Calu3 (cell line): ENCODE results near the gene PDZD7. TPM values are rescaled to one million over a fixed set of nuclear protein-coding genes. Genes with fewer than 3 reads are reported as not detected.

Experiments
- BruUV-seq: library from RNA; stranded (reverse); fragments of 400-500 nt; replicated peaks from 2 replicates; lab custom pipeline; 2021; lab: Mats Ljungman, UMichigan
- CTCF ChIA-PET: fragments of 300-600 bp; sonication (Branson Sonifier 250); formaldehyde crosslinking; loops from one replicate; lab custom pipeline; 2022; ENCODE audit warnings: antibody characterized with exemption; lab: Charles Lee
- DNase-seq: peaks from one replicate; pipeline ENCODE4 v3.0.0; 2022
- H3K27ac Mint-ChIP-seq: one replicate; pipeline ENCODE4 v1.8.0; 2022; ENCODE audit warnings: mixed read lengths; ENCODE audit not compliant: unreplicated experiment
- H3K27me3 Mint-ChIP-seq: one replicate; pipeline ENCODE4 v1.8.0; 2022; ENCODE audit warnings: mixed read lengths; ENCODE audit not compliant: unreplicated experiment
- H3K36me3 Mint-ChIP-seq: one replicate; pipeline ENCODE4 v1.8.0; 2022; ENCODE audit warnings: mild to moderate bottlenecking, moderate library complexity, mixed read lengths; ENCODE audit not compliant: insufficient read depth, unreplicated experiment
- H3K4me1 Mint-ChIP-seq: one replicate; pipeline ENCODE4 v1.8.0; 2022; ENCODE audit warnings: mild to moderate bottlenecking, low read depth, mixed read lengths; ENCODE audit not compliant: unreplicated experiment
- H3K4me3 Mint-ChIP-seq: one replicate; pipeline ENCODE4 v1.8.0; 2022; ENCODE audit warnings: mild to moderate bottlenecking, low read depth, moderate library complexity, mixed read lengths; ENCODE audit not compliant: unreplicated experiment
- H3K9me3 Mint-ChIP-seq: one replicate; pipeline ENCODE4 v1.8.0; 2022; ENCODE audit warnings: low read depth, mixed read lengths; ENCODE audit not compliant: unreplicated experiment
- intact Hi-C: fragments of 100-400 bp; cut with micrococcal nuclease; formaldehyde crosslinking; loops from one replicate; pipeline ENCODE4 v1.10.0; 2022; ENCODE audit not compliant: unreplicated experiment
- total RNA-seq: library from RNA; stranded (reverse); gene quantifications from 2 replicates; pipeline ENCODE4 v1.2.3, GENCODE V29; 2022
- TF ChIP-seq, protein P1 (sequence below): fragments of 200-600 bp; IDR thresholded peaks from one replicate; pipeline ENCODE4 v1.8.0; 2022; ENCODE audit warnings: antibody characterized with exemption; ENCODE audit not compliant: unreplicated experiment

The PDZD7 gene
- total RNA-seq, 1 experiment from 2014 or later, result 1.3 TPM

DNA sequence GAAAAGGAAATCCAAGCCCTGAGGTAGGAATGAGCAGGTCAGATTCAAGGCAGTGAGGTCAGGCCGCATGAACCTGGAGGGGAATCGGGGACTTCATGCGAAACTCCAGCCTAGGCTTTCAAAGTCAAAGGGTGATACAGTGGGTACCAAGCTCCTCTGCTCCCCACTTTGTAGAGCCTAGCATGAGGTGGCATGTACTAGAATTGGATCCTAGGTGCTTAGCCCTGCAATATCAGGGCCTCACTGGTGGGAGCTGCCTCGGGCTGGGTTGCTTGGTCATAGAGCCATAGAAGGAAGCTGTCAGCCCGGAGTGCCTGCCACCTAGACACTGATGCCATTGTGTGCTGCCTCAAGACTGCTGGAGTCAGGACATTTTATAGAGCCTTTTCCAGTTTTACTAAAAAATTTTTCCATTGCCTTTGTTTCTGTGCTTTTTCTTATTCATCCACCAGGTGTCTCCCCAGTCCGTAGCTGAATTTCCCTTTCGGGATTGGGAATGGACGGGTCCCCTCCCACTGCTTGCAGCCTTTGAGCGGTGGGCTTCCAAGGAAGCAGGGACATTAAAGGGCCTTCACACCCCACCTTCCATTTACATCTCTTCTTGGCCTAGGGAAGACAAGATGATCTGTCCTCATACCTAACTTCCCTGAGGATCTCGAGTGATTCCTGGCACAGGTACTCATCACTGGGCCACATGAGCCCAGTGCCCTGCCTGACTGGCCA is 36.8 kb downstream of the PDZD7 start:
- CTCF ChIA-PET, result no interaction called here
- Mint-ChIP-seq H3K36me3 (peaks cover 55% of the 10 kb centered on the region), H3K27me3 (no peaks in the 10 kb centered on the region), H3K4me1 (peaks cover 14% of the 10 kb centered on the region), H3K27ac (no peak overlapping the region), H3K4me3 (no peak overlapping the region), H3K9me3 (no peaks in the 10 kb centered on the region)
- TF ChIP-seq, protein P1, sequence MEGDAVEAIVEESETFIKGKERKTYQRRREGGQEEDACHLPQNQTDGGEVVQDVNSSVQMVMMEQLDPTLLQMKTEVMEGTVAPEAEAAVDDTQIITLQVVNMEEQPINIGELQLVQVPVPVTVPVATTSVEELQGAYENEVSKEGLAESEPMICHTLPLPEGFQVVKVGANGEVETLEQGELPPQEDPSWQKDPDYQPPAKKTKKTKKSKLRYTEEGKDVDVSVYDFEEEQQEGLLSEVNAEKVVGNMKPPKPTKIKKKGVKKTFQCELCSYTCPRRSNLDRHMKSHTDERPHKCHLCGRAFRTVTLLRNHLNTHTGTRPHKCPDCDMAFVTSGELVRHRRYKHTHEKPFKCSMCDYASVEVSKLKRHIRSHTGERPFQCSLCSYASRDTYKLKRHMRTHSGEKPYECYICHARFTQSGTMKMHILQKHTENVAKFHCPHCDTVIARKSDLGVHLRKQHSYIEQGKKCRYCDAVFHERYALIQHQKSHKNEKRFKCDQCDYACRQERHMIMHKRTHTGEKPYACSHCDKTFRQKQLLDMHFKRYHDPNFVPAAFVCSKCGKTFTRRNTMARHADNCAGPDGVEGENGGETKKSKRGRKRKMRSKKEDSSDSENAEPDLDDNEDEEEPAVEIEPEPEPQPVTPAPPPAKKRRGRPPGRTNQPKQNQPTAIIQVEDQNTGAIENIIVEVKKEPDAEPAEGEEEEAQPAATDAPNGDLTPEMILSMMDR, result peak; percentile 37
- no TSS peak for BruUV-seq
- intact Hi-C loops, result no loop called here
- no peak for DNase-seq

DNA sequence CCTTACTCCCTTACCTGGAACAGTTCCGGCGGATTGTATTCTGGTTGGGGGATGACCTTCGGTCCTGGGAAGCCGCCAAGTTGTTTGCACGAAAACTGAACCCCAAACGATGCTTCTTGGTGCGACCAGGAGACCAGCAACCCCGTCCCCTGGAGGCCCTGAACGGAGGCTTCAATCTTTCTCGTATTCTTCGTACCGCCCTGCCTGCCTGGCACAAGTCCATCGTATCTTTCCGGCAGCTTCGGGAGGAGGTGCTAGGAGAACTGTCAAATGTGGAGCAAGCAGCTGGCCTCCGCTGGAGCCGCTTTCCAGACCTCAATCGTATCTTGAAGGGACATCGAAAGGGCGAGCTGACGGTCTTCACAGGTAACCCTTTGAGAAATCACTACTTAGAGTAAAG is 41.8 kb downstream of the PDZD7 start:
- intact Hi-C loops, result no loop called here
- CTCF ChIA-PET, result no interaction called here
- BruUV-seq, result no TSS peak
- no peak for DNase-seq
- H3K4me1 Mint-ChIP-seq, result no peaks in the 10 kb centered on the region
- no peaks in the 10 kb centered on the region for H3K27me3 Mint-ChIP-seq
- H3K9me3 Mint-ChIP-seq, result no peaks in the 10 kb centered on the region
- TF ChIP-seq, protein P1, result no peak
- no peak overlapping the region for H3K27ac Mint-ChIP-seq
- peaks cover 33% of the 10 kb centered on the region for H3K36me3 Mint-ChIP-seq
- no peak overlapping the region for H3K4me3 Mint-ChIP-seq

DNA sequence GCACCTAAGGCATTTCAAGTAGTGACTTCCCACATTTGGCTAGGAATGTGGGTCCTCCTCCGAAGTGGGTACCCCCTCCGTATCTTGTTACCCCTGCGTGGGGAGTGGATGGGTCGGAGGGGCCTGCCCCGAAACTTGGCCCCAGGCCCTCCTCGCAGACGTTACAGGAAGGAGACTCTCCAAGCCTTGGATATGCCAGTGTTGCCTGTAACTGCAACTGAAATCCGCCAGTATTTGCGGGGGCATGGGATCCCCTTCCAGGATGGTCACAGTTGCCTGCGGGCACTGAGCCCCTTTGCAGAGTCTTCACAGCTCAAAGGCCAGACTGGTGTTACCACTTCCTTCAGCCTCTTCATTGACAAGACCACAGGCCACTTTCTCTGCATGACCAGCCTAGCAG is 42.8 kb downstream of the PDZD7 start:
- TF ChIP-seq, protein P1, result no peak

DNA sequence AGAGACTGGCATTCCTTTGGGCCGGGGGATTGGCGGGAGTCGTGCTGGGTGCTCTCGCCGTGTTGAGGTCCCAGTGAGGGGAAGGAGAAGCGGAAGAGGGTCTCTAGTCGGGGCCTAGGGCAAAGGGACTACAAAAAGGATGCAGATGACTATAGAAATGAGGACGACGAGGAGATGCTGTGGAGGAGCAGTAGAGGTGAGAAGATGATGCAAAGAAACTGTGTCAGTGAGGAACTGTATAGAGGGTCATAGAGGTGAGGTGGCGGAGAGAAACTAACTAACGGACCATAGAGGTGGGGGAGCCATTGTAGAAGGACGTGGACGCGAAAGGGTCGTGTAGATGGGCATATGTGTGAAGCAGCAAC is 43.3 kb downstream of the PDZD7 start:
- intact Hi-C loops, result no loop called here
- Mint-ChIP-seq H3K27ac (peak overlapping the region; percentile 94), H3K27me3 (no peaks in the 10 kb centered on the region), H3K4me1 (no peaks in the 10 kb centered on the region), H3K4me3 (peak overlapping the region; percentile 98), H3K36me3 (peaks cover 35% of the 10 kb centered on the region), H3K9me3 (no peaks in the 10 kb centered on the region)
- CTCF ChIA-PET, result interaction anchor here (0.8 to 0.9 kb wide), 2 partner anchors 18 to 27 kb away, joined by 3 read pairs; partner anchors contain the start of gene SEMA4G
- TF ChIP-seq, protein P1, result no peak
- no peak for DNase-seq
- BruUV-seq, result no TSS peak

More for the DNA sequence above, 42.8 kb downstream of the PDZD7 start:
- H3K27ac Mint-ChIP-seq, result peak overlapping the region; percentile 94
- peaks cover 35% of the 10 kb centered on the region for H3K36me3 Mint-ChIP-seq
- no peaks in the 10 kb centered on the region for H3K27me3 Mint-ChIP-seq
- CTCF ChIA-PET, result interaction anchor here (0.5 kb wide), 1 partner anchor 14 kb away, joined by 3 read pairs; no protein-coding TSS in a partner anchor
- BruUV-seq, result TSS peak; percentile 71
- no peaks in the 10 kb centered on the region for H3K4me1 Mint-ChIP-seq
- intact Hi-C loops, result no loop called here
- peak overlapping the region; percentile 98 for H3K4me3 Mint-ChIP-seq
- no peaks in the 10 kb centered on the region for H3K9me3 Mint-ChIP-seq
- DNase-seq, result no peak
